Fibroblast of skin of left quadriceps (primary cell): ENCODE results near the gene CDC25B.
A peak's percentile ranks its signal among the peaks of the same experiment; 100 is the strongest.

Experiments used
- DNase-seq, 2 experiments: peaks; one replicate each; pipeline ENCODE4 v3.0.0-alpha.2; 2013; ENCODE audit warnings: low read depth in 2 of 2

Gene CDC25B

DNA sequence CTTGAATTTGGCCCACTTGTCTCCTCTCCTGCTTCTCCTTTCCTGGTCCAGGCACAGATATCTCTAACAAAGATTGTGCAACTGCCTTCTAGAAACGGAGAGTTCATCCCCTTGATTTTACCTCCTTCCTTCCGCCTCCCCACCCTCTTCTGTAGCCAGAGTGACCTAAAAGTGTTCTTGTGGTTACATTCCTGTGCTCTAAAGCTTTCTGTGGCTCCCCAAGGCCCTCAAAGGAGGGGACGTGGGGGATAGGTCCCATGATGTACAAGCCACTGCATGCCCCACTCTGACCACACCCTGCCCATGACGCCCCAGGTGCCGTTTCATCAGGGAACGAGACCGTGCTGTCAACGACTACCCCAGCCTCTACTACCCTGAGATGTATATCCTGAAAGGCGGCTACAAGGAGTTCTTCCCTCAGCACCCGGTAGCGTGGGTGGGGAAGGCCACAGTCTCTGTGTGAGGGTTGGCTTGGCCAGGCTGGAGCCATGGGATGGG, 8.2 kb downstream of the CDC25B start:
- no peak for DNase-seq

DNA sequence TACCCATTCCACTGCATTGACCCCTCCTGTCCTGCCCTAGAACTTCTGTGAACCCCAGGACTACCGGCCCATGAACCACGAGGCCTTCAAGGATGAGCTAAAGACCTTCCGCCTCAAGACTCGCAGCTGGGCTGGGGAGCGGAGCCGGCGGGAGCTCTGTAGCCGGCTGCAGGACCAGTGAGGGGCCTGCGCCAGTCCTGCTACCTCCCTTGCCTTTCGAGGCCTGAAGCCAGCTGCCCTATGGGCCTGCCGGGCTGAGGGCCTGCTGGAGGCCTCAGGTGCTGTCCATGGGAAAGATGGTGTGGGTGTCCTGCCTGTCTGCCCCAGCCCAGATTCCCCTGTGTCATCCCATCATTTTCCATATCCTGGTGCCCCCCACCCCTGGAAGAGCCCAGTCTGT, 8.7 kb downstream of the CDC25B start:
- no peak for DNase-seq

DNA sequence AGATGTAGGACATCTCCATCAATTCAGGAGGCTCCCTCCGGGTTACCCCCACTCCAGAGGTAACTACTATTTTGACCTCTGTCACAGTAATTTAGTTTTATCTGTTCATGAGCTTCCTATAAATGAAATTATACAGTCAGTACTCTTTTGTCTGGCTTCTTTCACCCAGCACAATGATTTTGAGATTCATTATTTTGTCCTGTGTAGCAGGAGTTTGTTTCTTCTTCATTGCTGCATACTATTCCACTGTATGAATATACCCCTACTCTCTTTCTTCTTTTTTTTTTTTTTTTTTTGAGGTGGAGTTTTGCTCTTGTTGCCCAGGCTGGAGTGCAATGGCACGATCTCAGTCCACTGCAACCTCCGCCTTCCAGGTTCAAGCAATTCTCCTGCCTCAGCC, 12.4 kb downstream of the CDC25B start:
- DNase-seq: no peak

DNA sequence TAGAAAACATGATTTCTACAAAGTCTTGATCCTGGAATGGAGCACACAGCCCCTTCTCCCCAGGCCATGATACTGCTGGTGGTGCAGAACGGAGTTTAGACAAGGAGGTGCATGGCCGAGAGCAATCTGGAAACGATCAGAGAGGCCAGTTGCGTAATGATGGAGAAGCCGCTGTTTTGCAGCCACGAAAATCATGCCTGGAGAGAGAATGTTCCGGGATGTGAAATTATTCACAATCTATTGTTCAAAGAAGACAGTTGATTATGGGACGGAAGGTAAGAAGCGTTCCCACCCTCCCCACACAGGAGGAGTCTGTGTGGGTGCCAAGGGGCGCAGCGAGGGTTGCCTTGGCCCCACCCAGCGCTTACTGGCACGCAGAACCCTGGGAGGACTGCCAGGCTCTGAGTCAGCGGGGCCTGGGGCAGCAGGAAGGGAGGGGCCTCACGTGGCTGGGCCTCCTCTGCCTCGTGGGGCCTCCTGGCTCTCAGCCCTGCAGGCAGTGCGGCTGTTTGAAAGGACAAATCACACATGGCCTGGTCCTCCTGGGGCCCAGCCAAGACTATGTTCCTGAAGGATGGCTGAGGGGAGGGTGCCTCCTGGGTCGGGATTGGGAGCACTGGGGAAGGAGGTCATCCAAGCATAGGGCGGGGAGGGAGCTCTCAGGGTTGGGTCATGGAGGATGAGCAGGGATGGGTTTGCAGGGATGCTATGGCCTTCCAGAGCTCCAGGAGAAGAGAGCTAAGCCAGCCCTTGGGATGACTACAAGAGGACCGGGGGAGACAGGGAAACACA, 15.6 kb downstream of the CDC25B start:
- DNase-seq: peak; percentile 99

DNA sequence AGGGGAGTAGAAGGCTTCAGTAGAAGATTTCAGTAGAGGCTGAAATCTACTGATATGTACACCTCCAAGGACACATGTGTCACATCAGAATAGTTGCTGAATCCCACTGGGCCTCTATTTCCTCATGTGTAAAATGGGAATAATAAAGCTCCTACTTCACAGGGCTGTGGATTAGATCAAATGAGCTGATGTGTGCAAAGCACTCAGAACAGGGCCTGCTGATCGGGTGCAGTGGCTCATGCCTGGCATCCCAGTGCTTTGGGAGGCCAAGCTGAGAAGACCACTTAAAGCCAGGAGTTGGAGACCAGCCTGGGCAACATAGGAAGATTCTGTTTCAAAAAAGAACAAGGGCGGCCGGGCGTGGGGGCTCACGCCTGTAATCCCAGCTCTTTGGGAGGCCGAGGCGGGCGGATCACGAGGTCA, 16.2 kb downstream of the CDC25B start:
- no peak for DNase-seq

DNA sequence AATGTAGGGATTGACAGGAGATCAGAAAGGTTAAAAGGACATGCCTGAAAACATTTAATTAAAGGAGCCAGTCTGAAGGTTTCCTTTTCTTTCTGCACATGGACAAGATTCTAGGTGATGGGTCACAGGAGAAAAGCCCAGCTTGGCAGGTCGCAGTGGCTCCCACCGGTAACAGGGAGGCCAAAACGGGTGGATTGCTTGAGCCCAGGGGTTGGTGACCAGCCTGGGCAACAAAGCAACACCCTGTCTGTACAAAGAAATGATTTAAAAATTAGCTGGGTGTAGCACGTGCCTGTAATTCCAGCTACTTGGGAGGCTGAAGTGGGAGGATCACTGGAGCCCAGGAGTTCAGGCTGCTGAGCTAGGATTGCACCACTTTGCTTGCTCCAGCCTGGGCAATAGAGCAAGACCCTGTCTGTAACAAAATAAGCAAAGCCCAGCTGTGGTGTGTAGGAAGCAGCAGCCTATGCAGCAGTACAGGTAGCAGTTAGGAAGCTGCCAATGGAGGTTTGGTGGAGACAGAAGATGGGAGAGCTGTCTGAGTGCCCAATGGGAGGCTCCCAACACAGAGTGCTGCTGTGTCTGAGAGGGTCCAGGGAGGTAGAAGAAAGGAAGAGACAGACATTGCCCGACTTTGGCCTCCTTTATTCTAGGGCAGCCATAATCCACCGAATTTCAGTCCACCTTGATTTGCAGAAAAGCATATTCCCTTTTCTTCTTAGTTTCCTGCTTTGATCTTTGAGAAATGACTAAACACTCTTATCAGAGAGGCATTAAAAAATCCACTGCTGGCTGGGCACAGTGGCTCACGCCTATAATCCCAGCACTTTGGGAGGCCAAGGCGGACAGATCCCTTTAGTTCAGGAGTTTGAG, 17.1 kb downstream of the CDC25B start:
- no peak for DNase-seq

DNA sequence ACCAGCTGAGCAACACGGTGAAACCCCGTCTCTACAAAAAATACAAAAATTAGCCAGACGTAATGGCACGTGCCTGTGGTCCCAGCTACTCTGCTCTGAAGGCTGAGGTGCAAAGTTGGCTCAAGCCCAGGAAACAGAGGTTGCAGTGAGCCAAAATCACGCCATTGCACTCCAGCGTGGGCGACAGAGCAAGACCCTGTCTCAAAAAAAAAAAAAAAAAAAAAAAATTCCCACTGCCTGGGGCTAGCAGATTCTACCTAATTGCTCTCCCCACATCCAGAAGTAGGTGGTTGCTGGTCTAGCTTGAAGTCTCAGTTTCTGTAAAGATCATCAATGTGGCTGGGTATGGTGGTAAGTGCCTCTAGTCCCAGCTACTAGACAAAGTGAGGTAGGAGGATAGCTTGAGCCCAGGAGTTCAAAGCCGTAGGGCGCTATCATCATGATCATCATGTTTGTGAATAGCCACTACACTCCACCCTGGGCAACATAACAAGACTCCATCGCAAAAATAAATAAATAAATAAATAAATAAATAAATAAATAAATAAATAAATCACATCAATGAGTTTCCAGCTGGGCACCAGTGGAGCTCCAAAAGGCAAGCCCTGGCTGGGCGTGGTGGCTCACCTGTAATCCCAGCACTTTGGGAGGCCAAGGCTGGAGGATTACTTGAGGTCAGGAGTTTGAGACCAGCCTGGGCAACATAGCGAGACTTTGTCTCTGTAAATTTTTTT, 17.9 kb downstream of the CDC25B start:
- DNase-seq: no peak

DNA sequence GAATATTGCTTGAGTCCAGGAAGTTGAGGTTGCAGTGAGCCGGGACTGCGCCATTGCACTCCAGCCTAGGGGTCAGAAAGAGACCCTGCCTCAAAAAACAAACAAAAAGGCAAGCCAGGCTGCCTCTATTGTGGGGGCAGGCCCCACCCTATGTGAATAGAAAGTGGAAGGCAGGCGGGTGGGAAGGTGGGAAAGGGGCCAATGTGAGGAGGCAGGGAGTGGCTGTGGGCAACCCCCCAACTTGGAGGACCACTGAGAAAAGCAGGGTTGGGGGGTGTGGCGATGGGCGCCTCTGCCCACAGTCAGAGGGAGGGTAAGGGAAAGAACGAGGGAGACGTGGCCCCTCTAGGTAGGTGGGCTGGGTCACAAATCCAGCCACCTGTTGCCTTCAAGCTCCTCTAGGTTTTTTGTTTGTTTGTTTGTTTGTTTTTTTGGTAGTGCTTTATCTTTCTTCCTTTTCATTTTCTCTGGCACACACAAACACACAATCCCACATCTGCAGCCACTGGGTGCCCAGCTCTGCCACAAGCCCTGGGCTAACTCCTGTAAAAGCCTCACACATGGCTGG, 18.9 kb downstream of the CDC25B start:
- no peak for DNase-seq

DNA sequence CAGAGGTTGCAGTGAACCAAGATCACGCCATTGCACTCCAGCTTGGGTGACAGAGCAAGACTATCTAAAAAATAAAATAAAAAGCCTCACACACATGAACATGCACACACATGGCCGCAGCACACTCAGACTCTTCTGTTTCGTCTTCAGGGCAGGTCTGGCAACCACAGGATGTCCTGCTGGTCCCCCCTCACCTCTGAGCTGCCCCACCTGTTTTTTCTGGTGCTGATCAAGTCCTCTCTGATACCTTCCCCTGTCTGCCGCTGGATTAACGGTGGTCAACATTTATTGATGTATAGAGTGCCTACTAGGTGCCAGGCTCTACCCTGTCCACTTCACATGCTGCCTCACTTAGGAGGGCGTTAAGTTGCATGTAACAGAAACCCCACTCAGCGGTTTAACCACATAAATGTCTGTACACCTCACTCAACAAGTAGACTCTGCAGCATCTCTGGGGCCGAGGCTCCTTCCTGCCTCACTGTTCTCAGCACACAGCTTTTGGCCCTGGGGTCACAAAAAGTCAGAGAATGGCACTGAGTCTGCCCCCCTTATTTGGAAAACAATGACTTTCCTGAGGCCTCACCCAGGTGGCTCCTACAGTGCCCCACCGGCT, 19.7 kb downstream of the CDC25B start:
- no peak for DNase-seq

DNA sequence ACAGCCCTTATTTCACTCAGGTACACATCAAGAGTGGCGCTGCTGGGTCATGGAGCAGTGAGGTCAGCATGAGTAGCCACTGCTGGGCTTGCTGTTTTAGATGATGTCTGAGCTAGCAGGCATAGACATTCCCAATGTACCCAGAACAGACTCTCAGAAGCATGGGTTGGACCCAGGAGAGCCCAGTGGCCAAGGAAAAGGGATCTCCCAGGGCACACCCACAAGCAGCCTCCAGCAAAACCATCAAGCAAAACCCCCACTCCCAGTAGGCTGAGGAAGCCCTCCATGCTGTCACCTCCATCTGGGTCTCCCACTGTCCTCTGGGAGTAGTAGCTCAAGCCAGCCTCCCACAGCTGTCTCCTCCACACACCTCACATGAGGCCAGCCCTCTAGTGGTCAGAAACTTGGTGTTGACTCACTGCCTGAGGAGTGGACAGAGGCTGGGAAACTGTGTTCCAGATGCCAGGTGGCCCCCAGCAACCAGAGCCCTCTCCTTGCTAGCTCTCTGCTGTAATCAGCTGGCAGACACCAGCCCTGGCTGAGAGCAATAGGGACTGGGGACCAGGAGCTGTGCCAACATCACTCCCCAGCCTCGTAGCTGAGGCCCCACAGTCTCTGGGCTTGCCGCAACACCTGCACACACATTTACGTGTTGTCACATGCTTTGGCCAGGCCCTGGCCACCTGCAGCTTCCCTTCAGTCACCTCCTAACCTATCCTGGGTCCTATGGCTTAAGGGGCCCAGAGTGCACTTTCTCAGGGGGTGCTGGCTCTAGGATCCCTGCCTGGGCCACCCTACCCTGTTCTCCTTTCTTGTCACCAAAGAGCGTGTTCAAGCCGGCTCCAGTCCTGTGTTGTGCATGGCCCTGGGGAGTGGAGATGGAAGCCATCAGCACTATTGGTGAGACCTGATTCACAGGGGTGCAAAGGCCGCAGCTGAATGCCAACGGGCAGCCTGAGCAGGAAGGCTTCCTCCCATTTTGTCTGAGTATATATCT, 22.3 kb downstream of the CDC25B start:
- DNase-seq: peak in 1 of 2 experiments; percentile 43

DNA sequence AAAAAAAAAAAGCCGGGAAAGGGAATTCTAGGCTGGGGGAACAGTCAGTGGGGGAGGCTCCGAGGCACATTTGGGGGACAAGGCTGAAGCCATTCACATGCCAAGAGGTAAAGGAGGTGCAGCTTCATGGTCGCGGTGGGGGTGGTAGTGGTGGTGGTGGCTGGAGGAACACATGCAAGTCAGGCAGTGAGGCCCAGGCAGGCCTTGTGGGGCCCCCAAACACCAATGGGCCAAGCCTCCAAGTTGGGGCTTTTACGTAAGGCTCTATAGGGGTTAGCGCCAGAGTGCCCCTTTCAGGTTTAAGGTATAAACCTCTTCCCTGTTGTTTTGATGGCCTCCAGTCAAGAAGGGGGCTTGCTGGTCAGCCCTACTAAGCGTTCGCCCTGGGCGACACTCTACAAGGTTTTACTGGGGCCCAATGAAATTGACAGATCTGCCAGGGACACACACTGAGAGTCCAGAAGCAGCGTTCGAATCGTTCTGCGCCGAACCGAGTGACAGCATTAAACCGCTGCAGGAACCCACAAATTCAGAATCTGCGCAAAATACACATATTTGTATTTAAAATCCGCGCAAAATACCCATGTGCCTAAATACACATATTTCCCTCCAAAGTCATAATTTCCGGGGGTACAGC, 23.4 kb downstream of the CDC25B start:
- no peak for DNase-seq

DNA sequence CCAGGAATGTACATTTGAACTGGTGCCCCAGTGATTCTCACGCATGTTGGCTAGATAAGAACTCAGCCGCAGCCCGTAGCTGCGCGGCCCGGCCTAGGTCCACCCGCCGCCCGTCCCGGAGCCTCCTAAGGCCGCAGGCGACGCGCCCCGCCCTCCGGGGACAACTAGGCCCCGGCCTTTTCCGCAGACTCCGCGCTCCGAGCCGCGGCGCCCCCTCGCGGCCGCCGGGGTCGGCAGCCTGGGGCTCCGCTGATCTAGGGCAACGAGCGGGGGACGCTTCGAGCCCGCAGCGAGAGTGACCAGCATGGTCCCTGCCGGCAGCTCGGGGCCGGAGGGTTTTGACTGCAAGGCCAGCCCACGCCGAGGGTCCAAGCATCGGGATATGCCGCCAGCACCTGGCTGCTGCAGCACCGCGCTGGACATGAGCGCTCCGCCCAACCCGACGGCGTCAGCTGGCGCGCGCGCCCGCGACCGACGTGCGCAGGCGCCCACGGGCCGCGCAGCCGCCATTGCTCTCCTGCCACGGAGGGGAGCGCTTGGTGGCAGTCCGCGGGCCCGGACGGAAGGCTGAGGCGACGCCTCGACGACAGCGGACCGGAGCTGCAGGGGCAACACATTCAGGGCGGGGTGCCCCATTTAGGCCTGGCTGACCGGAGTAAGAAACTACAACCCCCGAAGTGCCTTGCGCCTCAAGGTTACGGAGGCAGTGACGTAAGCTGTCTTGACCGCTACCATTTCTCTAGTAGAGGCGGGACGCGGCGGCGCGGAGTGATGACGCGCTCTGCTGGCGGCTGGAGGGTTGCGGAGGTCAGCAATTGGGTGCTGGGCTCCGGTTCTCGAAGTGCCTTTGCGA, 24.2 kb downstream of the CDC25B start, which contains the start of gene AP5S1:
AP5S1 (plus strand) TSS at position 500 of the 853 bp plus-strand sequence. CDS start 1,571 bp downstream, outside the sequence.
- DNase-seq: peak; percentile 88 to 89

DNA sequence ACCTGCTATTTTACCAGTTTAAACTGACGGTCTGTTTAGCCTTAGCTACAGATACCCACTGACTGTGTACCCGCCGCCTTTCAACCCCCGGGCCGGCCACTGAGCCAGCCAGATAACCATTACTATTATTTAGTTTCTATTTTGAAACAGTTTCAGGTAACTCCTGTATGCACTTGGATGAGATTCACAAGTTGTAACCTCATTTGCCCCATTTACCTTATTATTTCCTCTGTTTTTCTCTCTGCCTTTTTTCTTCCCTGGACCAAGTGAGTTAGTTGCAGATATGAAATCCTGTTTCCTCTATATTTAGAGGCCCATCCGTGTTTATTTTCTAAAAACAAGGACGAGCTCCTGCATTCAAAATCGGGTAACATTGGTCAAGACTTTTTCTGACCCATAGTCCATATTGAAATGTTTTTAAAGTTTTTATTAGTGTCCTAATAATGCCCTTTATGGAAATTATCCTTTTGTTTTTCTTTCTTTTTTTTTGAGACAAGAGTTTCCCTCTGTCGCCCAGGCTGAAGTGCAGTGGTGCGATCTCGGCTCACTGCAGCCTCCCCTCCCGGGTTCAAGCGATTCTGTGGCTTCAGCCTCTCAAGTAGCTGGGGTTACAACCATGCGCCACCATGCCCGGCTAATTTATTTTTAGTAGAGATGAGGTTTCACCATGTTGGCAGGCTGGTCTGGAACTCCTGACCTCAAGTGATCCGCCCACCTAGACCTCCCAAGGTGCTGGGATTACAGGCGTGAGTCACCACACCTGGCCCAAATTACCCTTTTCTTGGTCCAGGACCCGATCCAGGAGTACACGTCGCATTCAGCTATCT, 25.0 kb downstream of the CDC25B start:
- no peak for DNase-seq

DNA sequence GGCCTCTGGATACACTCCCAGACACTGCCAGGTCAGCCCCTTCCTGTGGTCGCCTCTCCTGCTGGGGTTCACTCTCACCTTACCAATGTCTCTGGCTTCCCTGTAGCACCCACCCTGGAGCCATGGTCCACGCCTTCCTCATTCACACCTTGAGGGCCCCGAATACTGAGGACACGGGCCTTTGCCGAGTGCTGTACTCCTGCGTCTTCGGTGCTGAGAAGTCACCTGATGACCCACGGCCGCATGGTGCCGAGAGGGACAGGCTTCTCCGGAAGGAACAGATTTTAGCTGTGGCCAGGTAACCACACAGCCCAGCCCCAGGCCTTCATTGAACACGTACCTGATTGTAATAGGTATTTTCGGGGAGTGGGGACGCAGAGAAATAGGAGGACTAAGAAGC, 25.9 kb downstream of the CDC25B start:
- no peak for DNase-seq

DNA sequence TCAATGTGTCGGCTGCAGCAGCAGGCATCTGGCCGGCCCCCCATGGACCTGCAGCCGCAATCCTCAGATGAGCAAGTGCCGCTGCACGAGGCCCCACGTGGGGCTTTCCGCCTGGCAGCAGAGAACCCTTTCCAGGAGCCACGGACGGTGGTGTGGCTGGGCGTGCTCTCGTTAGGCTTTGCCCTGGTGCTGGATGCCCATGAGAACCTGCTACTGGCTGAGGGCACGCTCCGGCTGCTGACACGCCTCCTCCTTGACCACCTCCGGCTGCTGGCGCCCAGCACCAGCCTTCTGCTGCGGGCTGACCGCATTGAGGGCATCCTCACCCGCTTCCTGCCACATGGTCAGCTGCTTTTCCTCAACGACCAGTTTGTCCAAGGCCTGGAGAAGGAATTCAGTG, 27.8 kb downstream of the CDC25B start:
- DNase-seq: no peak

DNA sequence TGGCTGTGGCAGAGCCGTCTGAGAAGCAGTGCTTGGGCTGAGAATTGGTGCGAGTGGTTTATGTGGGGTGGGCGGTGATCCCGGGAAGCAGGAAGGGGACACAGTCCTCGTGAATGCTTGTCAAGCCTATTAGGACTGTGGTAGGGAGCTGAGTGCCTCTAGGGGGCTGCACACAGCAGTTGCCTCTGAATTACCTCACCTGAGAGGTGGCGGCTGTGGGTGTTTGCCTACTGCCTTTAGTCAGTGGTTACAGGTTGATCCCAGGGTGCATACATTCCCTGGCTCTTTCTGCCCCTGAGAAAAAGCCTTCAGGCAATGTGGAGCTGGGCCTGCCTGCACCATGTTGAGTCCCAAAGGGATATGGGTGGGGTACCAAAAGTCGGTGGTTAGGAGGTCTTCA, 29.4 kb downstream of the CDC25B start:
- no peak for DNase-seq

DNA sequence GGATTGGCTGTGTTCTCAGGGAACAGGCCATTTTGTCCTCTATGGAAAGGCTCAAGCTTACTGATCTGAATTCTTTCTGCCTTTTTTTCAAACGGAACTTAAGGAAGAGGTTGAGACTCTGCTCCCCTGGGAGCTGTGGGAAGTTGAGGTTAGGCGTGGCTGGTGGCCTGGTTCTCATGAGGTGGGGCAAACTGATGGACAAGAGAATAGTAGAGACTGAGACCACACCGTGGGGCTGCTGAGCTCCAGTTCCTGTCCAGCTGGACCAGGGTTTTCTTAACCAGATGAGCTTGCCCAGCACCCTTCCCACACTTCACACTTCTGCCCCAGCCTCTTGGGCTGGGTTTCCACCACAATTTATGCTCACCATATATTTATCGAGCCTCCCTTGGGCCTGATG, 30.3 kb downstream of the CDC25B start:
- DNase-seq: no peak

DNA sequence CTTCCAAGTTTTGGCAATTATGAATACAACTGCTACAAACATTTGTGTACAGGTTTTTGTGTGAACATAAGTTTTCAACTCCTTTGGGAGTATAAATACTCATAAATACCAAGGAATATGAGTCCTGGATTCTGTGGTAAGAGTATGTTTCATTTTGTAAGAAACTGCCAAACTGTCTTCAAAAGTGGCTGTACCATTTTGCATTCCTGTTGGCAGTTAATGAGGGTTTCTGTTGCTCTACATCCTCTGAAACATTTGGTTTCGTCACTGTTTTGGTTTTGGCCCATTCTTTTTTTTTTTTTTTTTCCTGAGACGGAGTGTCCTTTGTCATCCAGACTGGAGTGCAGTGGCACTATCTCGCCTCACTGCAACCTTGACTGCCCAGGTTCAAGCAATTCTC, 32.7 kb downstream of the CDC25B start:
- DNase-seq: no peak
